B cell (primary cell): ENCODE measurements around the gene VAMP7.

ENCODE experiments used
- CTCF ChIP-seq: fragments of 200-600 bp; IDR thresholded peaks from one replicate; pipeline ENCODE4 v1.8.0; 2022; ENCODE audit warnings: antibody characterized with exemption, mild to moderate bottlenecking
- EZH2 ChIP-seq: IDR thresholded peaks from 2 replicates; pipeline ENCODE4 v1.6.1; 2012; ENCODE audit warnings: borderline replicate concordance, low read depth, mild to moderate bottlenecking, moderate library complexity, low read length; ENCODE audit not compliant: insufficient read depth, poor library complexity, severe bottlenecking

DNA sequence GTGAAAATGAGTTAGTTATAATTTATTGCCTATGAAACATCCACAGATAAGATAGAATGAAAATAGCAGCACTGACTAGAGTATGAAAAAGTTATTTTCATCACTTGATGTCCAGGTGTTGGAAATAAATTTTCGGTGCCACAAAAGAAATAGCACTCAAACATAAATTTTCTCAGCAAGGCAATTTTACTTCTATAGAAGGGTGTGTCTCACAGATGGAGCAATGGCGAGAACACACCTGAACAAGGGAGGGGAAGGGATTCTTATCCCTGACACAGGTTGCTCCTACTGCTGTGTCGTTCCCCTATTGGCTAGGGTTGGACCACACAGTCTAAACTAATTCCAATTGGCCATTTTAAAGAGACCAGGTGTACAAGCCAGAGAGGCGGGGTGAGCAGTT, 13.3 kb upstream of the VAMP7 start:
- TF ChIP-seq CTCF, result no peak
- no peak for TF ChIP-seq EZH2
